Retina (tissue), 1 donor: ENCODE measurements around the gene ERBB4.
A peak's percentile ranks its signal among the peaks of the same experiment; 100 is the strongest.

Source experiments
- DNase-seq: peaks from one replicate; pipeline ENCODE4 v3.0.0-alpha.2; 2016

Gene ERBB4

DNA sequence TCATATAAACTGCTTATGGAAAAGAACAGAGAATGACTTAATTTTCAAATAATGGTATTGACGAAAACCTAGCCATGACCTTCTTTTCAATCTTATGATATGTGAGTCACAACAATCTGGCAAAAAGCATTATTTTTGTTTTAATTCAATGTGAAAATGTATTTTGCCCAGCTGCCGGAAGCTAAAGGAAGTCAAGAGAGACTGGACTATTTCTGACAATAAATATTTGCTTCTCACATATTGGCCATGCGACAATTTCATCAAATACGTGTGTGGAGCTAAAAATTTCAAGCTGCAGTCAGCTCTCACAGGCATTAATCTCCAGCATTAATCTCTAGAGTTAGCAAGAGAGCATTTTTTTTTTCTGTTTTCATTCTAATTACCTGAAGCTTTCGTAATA, 1101.2 kb downstream of the ERBB4 start:
- no peak for DNase-seq

DNA sequence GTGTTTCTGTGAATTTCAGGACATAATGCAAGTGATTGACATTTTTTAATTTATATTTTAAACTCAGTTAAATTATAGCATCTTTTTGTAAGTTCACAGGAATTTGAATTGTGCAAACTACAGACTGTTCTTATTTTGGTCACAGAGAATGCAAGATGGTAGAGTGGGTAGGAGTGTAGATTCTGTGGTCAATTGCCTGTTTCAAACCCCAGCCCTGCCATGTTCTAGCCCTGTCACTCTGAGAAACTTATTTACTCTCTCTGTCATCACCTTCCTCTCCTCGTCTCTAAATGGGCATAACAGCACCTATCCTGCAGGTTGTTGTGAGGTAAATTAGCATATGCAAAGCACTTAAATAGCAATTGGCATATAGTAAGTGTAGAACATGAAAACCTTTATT, 1102.4 kb downstream of the ERBB4 start:
- no peak for DNase-seq

DNA sequence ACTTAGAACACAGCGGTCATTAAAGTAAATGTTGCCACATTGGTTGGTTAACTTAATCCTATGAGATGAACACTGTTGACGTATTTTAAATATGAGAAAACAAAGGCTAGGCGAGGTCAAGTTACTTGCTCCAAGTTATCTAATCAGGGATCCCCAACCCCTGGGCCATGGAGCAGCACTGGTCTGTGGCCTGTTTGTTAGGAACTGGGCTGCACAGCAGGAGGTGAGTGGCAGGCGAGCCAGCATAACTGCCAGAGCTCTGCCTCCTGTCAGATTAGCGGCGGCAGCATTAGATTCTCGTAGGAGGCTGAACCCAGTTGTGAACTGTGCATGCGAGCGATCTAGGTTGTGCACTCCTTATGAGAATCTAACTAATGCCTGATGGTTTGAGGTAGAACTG, 1103.3 kb downstream of the ERBB4 start:
- peak; percentile 70 for DNase-seq

DNA sequence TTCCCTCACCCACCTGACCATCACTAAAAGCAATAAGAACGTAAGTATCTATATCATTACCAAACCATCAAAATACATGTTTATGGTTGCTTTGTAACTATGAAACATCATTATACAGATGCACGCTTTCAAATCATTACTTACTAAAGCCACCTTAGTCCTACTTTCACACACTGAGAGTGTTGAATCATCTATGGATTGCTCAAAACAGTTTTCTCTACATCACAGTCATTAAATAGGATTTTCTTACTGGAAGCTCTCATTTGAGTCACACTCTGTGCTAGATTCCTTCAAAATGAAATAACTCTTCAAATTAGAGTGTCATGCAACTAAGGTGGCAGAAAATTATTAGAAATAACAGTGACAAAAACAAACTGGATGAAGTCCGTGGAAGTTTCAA, 1103.8 kb downstream of the ERBB4 start:
- DNase-seq, result no peak

DNA sequence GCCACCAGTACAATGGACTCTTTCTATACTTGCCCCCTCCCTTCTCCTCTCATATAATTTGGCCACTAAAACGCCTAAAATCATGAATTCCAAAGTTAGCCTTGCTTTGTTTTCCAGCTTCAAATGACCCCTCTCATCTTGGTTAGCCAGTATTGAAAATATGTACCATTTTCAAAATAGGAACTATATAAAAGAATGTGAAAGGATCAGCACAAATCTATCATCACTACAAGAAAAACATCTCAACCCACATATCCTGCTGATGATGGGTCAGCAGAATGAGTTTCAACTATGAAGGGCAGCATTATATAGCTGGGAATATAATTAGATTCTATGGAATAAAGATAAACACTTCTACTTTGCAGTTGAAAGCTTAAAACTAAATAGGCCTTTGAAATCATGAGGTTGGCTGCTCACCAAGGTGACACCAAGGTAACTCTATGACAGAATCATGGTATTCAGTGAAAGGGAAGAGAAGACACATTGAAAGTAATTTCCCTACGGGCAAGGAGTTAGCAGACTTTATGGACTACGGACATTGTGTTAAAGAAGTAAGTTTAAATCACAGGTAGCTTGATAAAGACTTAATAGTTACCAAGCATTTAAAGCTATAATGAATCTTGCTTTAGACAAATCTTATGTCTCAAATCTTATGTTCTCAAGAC, 1109.2 kb downstream of the ERBB4 start:
- no peak for DNase-seq

DNA sequence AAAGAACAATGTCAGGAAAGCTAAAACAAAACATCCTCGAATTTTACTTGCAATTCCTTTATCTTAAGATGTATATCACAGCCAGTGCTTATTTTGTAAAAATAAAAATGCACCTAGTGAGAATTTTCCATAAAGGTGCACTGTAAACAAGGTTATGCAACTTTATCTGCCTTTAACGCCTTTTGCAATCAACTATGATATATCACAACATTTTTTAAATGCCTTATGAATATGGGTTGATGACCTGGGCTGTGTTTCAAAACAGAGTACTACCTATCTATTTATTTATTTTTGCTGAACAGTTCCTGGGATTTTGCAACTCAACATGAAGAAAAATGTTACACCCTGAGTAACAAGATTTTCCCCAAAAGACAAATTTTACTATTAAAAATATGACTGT, 1112.4 kb downstream of the ERBB4 start:
- no peak for DNase-seq

DNA sequence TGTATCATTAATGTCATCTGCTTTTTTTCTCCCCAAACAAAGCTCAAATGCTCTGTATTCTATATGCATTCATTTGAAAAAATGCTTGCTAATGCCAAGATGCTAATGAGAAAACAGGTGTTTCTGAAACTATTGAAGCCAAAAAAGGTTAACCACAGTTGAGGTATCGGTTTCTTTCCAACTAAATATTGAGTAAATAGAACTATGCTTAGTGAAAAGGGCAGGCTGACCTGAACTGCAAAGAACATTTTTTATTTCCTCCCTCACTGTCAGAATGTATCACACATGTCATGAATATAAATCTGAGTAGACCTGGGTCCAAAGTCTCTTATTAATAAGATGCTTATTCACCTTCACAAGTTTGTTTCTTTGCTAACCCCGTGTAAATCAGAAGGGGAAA, 1115.6 kb downstream of the ERBB4 start:
- no peak for DNase-seq

DNA sequence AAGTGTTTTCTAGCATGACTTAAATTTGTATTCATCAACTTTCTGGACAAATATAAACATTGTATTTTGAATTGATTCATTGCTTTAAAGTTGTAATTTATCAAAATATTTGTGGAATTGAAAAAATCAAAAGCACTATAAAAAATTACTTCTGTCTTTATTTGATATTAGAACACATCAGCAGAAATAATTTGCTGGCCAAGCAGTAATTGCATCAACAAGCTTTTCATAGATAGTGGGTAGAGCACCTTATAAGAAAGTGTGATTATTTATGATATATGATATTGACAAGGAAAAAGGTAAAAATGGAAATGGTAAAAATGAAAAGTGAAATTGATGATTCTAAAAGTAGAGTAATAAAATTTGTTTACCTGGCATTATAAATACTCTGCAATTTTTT, 1121.1 kb downstream of the ERBB4 start:
- no peak for DNase-seq

DNA sequence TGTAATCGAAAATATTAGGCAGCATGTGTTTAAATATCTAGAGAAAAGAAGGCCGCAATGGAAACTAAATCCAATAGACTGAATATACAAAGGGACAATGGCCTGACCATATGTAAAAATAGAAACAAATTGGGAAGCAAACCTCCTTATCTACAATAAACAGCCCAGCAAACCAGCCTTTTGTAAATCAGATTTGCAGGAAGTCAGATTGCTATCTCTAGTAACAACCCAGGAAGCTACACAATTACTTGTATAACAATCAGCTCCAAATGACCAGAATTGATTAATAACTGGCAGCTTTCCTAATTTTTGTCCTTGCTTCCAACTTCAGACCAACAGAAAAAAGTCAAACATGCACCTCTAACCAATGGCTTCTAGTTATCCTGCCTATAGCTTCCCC, 1122.2 kb downstream of the ERBB4 start:
- no peak for DNase-seq

DNA sequence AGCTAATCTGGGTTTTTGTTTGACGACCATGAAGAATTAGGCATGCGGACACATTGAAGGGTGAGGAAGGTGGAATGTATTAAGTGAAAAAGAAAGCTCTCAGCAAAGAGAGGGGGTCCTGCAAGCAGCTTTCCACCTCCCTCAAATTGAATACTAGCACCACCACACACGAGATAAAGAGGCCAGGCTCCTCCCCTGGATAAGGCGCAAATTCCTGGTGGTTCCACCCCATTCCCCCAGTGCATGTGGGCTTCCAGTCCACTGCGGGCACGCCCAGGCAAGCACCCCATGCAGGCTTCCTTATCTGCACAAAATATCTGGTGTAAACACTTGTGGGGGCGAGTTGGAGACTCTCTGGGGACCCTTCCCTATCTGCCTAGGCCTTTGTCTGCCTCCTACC, 1124.9 kb downstream of the ERBB4 start:
- DNase-seq, result no peak

DNA sequence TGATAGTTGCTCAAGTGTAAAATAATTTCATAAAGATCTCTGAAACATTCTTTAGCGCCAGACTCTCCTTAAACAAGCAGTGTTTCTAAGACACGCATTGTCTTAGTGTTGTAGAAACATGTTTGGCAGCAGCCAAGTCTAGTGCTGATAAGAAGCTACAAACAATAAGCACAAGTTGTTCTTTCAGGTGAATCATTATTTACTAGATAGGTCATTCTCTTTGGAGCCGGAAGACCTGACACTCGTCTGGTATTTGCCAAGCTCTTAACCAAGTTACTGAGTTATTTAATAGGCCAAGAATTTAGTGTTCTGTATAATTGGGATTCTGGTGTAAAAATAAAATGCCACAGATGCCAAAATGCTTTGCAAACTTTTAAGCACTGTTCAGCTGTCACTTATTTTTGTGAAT, 1130.1 kb downstream of the ERBB4 start:
- peak; percentile 35 for DNase-seq

DNA sequence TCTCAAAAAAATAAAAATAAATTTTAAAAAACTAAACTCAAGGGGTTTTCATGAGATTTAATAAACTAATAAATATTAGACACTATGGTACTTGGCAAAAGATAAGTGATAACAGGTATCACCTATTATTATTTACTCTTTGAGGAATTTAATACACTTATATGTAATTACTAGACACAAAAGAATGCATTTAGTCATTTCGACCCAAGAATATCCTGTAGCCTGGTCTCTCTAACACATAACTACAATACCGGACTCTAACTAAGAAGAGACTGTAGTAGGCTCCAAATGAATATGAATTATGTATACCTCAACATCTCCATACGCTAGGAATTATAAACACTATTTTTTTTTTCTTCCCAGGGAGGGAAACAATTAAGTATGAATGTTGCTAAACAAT, 1131.5 kb downstream of the ERBB4 start:
- DNase-seq, result no peak

DNA sequence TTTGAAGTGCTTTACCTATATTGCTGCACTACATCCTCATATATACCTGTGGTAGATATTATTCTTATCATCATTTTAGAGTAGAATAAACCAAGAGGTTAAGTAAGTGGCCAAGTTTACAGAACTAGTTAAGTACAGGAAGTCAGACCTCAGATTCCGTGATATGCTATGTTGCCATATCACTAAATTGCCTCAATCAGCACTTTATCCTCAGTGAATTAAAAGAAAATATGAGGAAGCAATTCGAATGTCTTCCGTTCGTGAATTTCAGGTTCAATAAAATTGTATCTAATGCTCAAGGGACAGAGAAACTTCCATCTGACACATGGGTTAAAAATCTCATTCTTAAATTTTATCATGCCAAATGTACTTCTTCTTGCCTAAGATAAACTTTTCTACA, 1133.6 kb downstream of the ERBB4 start:
- no peak for DNase-seq

DNA sequence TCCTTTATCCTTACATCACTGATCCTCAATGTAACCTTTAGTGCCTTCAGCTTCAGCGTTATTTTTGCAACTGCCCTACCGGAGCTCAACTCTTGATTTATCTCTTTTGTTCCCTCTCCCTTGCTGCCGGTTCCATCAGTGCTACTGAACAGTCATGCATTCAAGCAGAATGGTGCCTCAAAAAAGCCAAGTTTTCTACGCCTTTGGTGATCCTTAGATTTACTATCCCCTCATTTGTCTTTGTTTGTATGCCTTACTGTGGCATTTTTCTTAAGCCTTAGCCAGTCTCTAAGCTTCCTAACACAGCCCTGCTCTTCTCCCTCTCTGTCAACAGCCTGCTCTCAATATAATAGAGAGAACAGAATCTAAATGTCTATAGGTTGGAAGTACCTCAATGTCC, 1134.5 kb downstream of the ERBB4 start:
- DNase-seq, result no peak

DNA sequence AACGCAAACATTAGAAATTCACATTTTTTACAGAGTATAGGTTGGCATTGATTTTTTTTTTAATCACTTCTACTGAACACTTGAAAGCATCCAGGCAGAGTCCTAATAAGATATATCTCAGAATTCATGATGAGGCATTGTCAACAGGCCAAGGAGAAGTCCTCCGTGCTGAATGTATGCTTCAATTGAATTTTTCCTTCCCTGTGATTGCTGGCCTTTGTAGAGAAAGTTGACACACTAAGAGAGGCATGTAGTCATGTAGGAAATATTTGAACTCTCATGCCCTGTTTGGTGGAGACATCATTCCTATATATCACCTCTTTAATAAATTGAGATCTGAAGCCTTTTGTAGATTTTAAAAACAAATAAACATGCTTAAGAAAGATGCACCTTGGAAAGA, 1137.3 kb downstream of the ERBB4 start:
- DNase-seq, result no peak

DNA sequence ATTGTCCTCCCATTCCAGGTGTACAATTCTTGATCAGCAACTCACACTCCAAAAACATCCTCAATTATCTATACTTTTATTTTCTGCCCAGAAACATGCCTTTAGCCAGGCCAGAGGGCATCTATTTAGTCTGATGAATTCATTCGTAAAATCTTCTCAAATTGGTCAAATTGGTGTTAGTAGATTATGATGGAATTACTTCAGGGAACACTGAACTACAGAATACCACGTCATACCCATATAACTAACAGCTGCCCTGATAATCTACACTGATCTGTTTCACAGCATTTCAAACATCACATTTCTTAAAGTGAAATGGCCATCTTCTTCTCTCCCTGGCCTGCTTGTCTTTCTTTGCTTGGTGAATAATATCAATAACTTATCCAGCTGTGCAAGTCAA, 1140.8 kb downstream of the ERBB4 start:
- no peak for DNase-seq

DNA sequence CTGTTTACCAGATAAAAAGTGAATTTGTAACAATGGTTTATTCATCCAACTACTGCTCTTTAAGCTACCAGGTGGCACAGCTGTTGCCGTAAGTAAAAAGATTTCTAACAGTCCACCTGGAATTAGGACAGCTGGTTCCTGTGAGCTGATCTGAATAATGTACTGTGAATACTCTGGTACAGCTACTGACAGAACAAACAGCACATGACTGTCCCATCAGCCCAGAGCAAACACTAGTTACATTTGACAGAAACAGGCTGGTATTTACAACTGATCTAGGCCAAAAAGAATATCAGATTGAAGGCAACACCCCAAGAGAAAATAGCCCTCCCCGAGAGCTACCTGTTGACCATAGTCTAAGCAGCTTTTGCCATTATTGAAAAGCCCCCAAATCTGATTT, 1141.8 kb downstream of the ERBB4 start:
- no peak for DNase-seq

DNA sequence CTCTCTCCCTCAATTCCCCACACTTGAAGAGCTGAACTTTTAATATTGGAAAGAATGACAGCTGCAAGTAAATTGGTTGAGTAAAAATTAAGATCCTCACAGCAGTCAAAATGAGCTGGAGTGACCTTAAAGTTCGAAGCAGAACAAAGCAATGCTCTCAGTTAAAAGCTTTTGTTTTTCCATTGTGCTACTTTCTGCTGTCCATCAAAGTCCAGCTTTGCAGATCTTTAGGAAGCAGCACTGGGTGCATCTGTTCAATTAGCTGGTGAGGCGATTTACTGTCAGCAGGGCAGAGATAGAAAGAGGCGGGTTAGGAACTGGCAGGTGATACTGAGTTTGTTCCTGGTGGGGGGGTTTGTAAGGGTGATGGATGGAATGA, 1147.4 kb downstream of the ERBB4 start:
- no peak for DNase-seq

DNA sequence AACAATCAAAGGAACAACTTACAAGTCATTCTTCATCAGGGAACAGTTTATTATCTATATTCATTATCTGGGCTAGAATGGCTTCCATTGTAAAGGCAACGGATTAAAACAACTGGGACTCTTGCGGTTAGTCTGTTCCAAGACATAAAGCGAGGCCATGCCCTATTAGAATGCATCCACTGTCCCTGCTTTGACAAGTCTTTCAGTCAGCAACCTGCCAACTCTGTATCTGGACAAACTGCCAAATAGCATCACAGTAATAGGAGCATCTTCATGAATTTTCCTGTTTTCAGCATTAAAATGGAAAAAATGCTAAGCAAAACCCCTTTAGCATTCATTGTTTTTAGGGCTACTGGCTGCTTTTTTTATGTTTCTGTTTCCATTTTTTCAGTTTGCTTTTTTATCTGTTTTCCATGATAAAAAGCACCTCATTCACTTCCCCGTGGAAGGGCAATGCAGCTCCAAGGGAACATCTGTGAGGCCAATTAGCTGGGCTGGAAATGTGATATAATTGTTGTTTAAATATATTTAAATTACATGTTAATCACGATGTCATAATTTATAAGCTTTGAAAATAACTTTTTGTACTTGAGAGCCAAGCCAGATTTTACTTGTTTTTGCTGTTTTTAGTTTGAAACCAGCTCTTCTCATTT, 1147.9 kb downstream of the ERBB4 start:
- peak; percentile 71 for DNase-seq

DNA sequence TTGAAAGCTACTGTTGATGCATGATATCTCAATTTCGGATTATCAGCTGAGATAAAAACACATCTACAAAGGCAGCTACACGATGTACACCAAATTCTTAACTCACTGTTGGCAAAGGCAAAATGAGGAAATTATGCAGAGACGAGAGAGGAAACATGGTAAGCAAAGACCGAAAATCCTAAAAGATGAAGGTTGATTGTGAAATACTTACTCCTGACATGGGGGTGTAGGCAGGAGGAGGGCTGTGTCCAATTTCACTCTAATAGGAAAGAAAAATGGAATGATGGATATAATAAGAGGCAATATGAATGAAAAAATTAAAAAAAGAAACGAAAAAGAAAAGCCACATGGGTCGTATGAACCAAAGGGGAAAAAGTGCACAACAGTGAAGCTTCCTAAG, 1150.9 kb downstream of the ERBB4 start:
- no peak for DNase-seq

DNA sequence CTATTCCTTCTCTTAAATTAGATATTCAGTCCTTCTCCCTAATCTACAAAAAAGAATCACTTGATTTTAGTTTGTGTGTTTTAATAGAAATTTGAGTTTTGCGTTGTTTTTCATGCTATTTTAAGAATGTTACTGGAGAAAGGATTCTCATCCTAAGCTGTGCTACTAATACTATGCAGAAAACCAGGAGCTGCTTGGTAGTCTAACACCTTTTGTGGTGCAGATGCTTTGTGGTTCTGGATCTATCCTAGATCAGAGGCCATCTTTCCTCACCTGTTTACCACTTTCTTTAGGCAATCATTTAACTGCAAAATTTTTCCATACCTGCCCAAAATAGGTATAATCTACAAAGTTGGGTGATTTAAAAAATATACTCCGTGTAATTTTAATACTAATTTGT, 1158.6 kb downstream of the ERBB4 start:
- no peak for DNase-seq

DNA sequence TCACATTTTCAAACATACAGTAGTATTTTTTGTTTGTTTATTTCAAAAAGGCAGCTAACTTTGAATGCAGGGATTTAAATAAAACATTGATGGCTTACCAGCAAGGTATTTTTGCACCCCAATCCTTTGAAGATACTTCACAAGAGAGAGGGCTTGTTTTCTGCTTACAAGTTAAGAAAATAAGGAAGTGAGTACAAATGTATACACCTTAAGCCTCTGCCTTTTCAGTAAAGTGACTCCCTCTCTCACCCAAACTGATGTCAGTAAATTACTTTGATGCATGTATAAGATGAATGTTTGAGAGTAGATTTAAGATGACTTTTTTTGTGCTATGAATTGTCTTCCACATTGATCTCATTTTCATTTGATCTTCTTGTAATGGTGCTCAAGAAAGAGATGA, 1162.2 kb downstream of the ERBB4 start:
- DNase-seq, result no peak

DNA sequence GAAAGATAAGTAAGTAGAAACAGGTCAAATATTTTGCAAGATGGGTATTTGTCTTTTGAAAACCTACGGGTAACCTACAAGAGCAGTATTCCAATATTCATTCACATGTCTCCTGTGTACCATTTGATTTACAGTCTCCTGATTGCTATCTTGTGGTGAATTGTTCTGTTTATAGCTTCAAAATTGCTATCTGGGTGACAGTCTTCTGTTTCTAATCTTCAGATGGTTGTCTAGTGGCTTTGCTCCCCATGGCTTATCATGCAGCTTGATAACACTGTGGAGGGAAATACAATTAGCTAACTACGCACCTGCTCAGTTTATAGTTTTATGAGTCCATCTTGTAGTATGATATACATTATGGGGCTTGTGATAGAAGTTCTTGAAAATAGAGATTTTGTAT, 1165.4 kb downstream of the ERBB4 start:
- DNase-seq, result no peak

DNA sequence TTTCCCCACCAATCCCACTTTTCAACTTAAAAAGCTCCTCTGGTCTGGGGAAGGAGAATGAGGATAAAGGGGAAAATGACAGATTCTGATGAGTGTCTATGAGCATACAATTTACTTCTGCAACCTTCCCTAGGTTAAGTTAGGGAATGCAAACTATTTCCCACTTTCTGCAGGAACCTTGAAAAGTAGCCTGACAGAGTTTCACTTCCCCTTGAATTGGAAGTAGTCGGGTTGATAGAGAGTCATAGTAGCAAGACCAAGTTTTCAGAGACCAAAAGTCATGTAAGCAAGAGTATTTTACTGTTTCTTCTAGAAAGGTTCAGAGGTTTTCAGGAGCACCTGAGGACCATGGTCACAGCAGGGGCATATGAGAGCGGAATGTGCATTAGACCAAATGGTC, 1167.1 kb downstream of the ERBB4 start:
- DNase-seq, result no peak

DNA sequence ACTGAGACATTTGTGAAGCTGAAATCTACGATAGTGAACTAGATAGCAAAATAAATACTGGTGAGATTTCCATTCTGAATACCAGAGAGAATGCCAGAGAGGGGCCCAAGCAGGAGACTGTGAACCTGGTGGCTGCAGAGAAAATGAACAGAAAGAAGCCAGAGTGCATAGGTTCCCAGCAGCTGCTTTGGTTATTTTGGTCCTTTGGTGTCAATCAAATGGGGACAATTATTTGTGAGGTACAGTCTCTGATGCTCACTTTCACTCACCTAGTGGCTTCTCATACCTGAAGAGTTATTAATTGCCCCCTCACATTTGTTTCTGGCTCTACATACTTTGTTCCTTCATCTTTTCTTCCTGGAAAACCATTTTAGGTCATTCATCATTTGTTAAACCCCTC, 1170.1 kb downstream of the ERBB4 start:
- DNase-seq, result no peak
